D721Med (cell line): ENCODE data around the gene BLNK.

Experiments
- DNase-seq: peaks from one replicate; pipeline ENCODE4 v3.0.0; 2011; ENCODE audit warnings: low spot score; ENCODE audit not compliant: insufficient read length
- FAIRE-seq: peaks from 2 replicates; lab custom pipeline; 2011; peaks lifted over from hg19 to GRCh38; lab: Jason Lieb, UNC
- TF ChIP-seq, protein P1 (sequence below): IDR thresholded peaks from 2 replicates; pipeline ENCODE4 v1.5.1; 2012; ENCODE audit warnings: mild to moderate bottlenecking, control low read depth; ENCODE audit not compliant: insufficient read depth; ENCODE audit errors: missing control alignments

BLNK gene

DNA sequence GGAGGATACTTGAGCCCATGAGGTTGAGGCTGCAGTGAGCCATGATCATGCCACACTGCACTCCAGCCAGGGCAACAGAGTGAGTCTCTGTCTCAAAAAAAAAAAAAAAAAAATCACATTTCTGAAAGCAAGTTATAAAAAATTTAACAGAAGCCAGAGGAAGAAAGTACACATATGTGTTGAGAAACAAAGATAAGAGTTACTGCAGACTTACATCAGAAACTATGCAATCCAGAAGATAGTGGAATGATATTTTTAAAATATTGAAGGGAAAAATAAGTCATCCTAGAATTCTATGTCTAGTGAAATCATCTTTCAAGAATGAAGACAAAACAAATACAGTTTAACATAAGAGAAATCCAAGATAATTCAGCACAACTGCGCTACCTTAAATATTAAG lies 94.4 kb downstream of the BLNK start:
- TF ChIP-seq, protein P1, sequence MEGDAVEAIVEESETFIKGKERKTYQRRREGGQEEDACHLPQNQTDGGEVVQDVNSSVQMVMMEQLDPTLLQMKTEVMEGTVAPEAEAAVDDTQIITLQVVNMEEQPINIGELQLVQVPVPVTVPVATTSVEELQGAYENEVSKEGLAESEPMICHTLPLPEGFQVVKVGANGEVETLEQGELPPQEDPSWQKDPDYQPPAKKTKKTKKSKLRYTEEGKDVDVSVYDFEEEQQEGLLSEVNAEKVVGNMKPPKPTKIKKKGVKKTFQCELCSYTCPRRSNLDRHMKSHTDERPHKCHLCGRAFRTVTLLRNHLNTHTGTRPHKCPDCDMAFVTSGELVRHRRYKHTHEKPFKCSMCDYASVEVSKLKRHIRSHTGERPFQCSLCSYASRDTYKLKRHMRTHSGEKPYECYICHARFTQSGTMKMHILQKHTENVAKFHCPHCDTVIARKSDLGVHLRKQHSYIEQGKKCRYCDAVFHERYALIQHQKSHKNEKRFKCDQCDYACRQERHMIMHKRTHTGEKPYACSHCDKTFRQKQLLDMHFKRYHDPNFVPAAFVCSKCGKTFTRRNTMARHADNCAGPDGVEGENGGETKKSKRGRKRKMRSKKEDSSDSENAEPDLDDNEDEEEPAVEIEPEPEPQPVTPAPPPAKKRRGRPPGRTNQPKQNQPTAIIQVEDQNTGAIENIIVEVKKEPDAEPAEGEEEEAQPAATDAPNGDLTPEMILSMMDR: no peak
- FAIRE-seq (no peak), DNase-seq (no peak)

DNA sequence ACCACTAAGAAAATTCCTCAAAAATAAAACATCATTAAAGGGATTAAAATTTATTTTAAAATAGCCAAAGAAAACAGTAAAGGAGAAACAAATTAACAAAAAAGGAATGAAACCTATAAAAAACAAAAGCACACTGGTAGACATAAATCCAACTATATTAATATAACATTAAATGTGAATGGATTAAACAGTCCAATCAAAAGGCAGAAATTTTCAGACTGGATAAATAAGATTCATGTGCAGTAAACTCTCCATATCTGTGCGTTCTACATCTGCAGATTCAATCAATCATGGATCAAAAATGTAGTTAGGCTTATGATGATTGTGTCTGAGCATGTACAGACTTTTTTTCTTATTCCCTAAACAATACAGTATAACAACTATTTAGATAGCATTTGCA lies 98.7 kb downstream of the BLNK start:
- TF ChIP-seq, protein P1: no peak
- FAIRE-seq (no peak), DNase-seq (no peak)

DNA sequence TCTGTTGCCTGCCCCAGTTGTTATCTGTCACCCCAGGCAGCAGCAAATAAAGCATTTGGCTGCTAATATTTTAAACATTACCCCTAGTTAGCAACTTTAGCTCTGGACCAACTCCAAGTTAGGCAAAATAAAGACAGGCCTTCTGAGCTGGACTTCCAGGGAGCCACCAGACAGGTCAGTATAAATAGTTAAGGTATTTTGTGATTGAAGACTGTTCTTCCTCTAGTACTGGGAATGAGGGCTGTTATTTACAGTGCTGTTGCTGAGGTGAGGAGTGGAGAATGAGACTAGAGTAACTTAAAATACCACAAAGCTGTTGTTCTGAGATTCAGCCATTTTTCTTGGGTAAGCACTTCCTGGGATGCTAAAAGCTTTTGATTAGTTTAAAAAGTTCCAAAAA lies 101.1 kb downstream of the BLNK start:
- TF ChIP-seq, protein P1: no peak
- no peak for FAIRE-seq
- DNase-seq: no peak

DNA sequence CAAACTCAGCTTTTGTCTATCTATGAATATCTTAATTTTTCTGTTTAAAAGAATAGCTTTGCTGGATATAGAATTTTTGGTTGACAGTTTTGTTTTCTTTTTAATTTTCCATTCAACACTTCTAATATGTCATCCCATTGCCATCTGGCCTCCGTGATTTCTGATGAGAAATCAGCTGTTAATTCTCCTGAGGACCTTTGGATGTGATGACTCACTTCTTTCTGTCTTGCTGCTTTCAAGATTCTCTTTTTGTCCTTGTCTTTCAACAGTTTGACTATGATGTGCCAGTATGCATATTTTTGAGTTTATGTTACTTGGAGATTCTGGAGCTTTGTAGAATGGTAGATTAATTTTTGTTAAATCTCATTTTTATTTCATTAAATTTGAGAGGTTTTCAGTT lies 102.8 kb downstream of the BLNK start:
- FAIRE-seq: no peak
- TF ChIP-seq, protein P1: no peak
- no peak for DNase-seq

DNA sequence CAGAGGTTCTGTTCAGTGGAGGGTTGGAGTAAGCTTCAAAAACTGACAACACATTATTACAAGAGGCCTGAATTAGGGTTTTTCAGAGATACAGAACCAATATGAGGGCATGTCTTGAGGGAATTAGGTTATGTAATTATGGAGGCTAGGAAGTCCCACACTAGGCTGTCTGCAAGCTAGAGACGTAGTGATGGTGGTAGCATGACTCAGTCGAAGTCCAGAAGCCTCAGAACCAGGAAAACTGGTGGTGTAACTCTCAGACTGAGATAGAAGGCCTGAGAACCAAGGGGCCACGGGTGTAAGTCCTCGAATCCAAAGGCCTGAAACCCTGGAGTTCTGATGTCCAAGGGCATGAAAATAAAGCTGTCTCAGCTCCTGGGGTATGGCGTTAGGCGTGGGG lies 105.6 kb downstream of the BLNK start:
- TF ChIP-seq, protein P1: no peak
- FAIRE-seq (no peak), DNase-seq (no peak)

DNA sequence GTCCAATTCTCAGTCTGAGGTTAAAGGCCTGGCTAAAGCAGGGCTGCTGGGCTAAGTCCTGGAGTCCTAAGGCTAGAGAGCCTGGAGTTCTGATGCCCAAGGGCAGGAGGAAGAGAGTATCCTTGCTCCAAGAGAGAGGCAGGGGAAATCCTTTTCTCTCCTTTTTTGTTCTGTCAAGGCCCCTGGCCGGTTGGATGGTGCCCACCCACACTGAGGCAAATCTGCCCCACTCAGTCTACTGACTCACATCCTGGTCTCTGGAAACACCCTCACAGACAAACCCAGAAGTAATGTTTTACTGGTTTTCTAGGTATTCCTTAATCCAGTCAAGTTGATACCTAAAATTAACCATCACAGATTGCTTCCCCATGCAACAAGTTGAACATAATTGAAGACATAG lies 118.3 kb downstream of the BLNK start:
- FAIRE-seq: no peak
- TF ChIP-seq, protein P1: no peak
- no peak for DNase-seq

DNA sequence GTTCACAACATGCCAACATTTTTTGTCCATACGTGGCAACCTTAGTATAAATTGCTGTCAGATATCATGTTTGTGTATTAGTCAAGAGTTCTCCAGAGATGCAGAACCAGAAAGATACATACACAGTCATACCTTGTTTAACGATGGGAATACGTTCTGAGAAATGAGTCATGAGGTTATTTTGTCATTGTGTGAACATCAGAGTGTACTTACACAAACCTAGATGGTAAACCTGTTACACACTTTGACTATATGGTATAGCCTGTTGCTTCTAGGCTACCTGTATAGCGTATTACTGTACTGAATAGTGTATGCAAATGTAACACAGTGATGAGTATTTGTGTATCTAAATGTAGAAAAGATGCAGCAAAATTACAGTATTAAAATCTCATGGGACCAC lies 118.9 kb downstream of the BLNK start:
- FAIRE-seq (peak; percentile 41), DNase-seq (no peak)
- TF ChIP-seq, protein P1: no peak
